MM.1S (cell line): ENCODE data around the gene BRF1.

Source experiments
- DNase-seq: peaks from one replicate; pipeline ENCODE4 v3.0.0-alpha.2; 2015
- H2AFZ ChIP-seq: fragments of 300-600 bp; sonication (generic); 2 replicates; pipeline ENCODE4 v1.6.0; 2016; ENCODE audit warnings: antibody characterized with exemption, low read length
- H3F3A ChIP-seq: fragments of 300-600 bp; sonication (generic); 2 replicates; pipeline ENCODE4 v1.6.1; 2016; ENCODE audit warnings: mild to moderate bottlenecking, antibody characterized with exemption, low read length, moderate library complexity, mixed read lengths; ENCODE audit not compliant: insufficient read depth
- H3K27ac ChIP-seq: fragments of 300-600 bp; sonication (generic); 2 replicates; pipeline ENCODE4 v1.5.1; 2016; ENCODE audit warnings: mild to moderate bottlenecking, low read length
- H3K27me3 ChIP-seq: fragments of 300-600 bp; sonication (generic); replicated peaks from 2 replicates; pipeline ENCODE4 v1.6.0; 2016; ENCODE audit warnings: low read length; ENCODE audit not compliant: insufficient read depth
- H3K36me3 ChIP-seq: fragments of 300-600 bp; sonication (generic); replicated peaks from 2 replicates; pipeline ENCODE4 v1.6.1; 2016; ENCODE audit warnings: mild to moderate bottlenecking, low read length, mixed read lengths; ENCODE audit not compliant: insufficient read depth
- H3K4me1 ChIP-seq: fragments of 300-600 bp; sonication (generic); 2 replicates; pipeline ENCODE4 v1.6.1; 2016; ENCODE audit warnings: low read length, mixed read lengths
- H3K4me2 ChIP-seq: fragments of 300-600 bp; sonication (generic); 2 replicates; pipeline ENCODE4 v1.6.0; 2016; ENCODE audit warnings: low read depth, low read length
- H3K4me3 ChIP-seq: fragments of 300-600 bp; sonication (generic); 2 replicates; pipeline ENCODE4 v1.5.1; 2016; ENCODE audit warnings: low read length, mixed read lengths
- H3K79me2 ChIP-seq: fragments of 300-600 bp; sonication (generic); 2 replicates; pipeline ENCODE4 v1.6.1; 2016; ENCODE audit warnings: mixed run types, low read length, mixed read lengths
- H3K9ac ChIP-seq: fragments of 300-600 bp; sonication (generic); 2 replicates; pipeline ENCODE4 v1.6.1; 2016; ENCODE audit warnings: low read length, mixed read lengths
- H3K9me2 ChIP-seq: fragments of 300-600 bp; sonication (generic); replicated peaks from 2 replicates; pipeline ENCODE4 v1.6.1; 2016; ENCODE audit warnings: mild to moderate bottlenecking, low read length, mixed read lengths; ENCODE audit not compliant: insufficient read depth
- H3K9me3 ChIP-seq: fragments of 300-600 bp; sonication (generic); replicated peaks from 2 replicates; pipeline ENCODE4 v1.6.1; 2016; ENCODE audit warnings: mild to moderate bottlenecking, low read length, mixed read lengths; ENCODE audit not compliant: insufficient read depth
- H4K20me1 ChIP-seq: fragments of 300-600 bp; sonication (generic); 2 replicates; pipeline ENCODE4 v1.6.1; 2016; ENCODE audit warnings: mild to moderate bottlenecking, low read length, moderate library complexity, mixed read lengths; ENCODE audit not compliant: insufficient read depth
- EZH2 ChIP-seq: fragments of 300-600 bp; sonication (generic); optimal IDR thresholded peaks from 2 replicates; pipeline ENCODE3; 2017; ENCODE audit warnings: low read depth, mild to moderate bottlenecking, antibody characterized with exemption, low read length, mixed read lengths
- EZH2phosphoT487 ChIP-seq: fragments of 300-600 bp; sonication (generic); IDR thresholded peaks from 2 replicates; pipeline ENCODE4 v1.6.1; 2018; ENCODE audit warnings: antibody characterized with exemption, low read length
- TF ChIP-seq, protein P1 (sequence below): fragments of 300-600 bp; sonication (generic); IDR thresholded peaks from 2 replicates; pipeline ENCODE4 v1.5.1; 2016; ENCODE audit warnings: antibody characterized with exemption, low read length, mixed read lengths

BRF1 gene

DNA sequence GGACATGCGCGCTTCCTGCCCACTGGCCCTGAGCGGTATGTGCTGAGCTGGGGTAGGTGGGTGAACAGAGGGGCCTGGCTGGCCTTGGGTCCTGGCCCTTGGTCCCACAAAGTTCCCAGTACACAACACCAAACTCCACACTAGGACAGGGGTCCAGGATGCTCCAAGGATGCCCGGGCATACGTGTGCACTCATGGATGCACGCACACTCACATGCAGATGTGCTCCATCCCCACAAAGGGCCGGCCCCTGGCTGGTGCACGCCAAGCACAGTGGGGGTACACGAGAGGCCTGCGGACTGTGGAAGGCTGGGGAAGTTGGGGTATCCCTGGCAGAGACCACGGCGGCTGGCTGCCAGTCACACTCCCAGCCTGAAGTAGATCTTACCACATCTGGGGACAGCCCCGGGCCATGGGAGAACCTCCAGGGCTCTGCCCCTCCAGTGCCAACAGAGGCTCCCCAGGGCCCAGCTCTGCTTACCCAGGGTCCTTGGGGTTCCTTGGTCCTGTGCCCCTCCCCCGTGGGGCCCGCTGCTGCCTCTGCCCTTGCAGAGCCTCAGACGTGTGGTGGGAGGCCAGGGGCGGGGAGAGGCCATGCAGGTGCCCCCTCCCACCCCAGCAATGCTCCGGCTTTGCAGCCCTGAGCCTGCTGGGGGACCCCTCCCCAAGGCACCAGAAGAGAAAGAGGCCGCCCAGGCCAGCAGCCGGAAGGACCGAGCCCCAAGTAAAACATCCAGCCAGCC is 95.7 kb downstream of the BRF1 start:
- no peaks in the 10 kb centered on the region for H3K79me2 ChIP-seq
- no peak overlapping the region for H3K9ac ChIP-seq
- no peak overlapping the region for H2AFZ ChIP-seq
- no peak overlapping the region for H3K27ac ChIP-seq
- no peaks in the 10 kb centered on the region for H3K9me3 ChIP-seq
- no peak overlapping the region for H3K4me2 ChIP-seq
- no peaks in the 10 kb centered on the region for H3F3A ChIP-seq
- H3K4me3 ChIP-seq, result no peak overlapping the region
- H3K4me1 ChIP-seq, result no peaks in the 10 kb centered on the region
- H3K9me2 ChIP-seq, result no peaks in the 10 kb centered on the region
- DNase-seq, result no peak
- H3K27me3 ChIP-seq, result peaks cover 20% of the 10 kb centered on the region
- H4K20me1 ChIP-seq, result no peaks in the 10 kb centered on the region
- TF ChIP-seq EZH2phosphoT487 (no peak), EZH2 (no peak)
- TF ChIP-seq, protein P1, sequence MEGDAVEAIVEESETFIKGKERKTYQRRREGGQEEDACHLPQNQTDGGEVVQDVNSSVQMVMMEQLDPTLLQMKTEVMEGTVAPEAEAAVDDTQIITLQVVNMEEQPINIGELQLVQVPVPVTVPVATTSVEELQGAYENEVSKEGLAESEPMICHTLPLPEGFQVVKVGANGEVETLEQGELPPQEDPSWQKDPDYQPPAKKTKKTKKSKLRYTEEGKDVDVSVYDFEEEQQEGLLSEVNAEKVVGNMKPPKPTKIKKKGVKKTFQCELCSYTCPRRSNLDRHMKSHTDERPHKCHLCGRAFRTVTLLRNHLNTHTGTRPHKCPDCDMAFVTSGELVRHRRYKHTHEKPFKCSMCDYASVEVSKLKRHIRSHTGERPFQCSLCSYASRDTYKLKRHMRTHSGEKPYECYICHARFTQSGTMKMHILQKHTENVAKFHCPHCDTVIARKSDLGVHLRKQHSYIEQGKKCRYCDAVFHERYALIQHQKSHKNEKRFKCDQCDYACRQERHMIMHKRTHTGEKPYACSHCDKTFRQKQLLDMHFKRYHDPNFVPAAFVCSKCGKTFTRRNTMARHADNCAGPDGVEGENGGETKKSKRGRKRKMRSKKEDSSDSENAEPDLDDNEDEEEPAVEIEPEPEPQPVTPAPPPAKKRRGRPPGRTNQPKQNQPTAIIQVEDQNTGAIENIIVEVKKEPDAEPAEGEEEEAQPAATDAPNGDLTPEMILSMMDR, result no peak
- H3K36me3 ChIP-seq, result no peaks in the 10 kb centered on the region

DNA sequence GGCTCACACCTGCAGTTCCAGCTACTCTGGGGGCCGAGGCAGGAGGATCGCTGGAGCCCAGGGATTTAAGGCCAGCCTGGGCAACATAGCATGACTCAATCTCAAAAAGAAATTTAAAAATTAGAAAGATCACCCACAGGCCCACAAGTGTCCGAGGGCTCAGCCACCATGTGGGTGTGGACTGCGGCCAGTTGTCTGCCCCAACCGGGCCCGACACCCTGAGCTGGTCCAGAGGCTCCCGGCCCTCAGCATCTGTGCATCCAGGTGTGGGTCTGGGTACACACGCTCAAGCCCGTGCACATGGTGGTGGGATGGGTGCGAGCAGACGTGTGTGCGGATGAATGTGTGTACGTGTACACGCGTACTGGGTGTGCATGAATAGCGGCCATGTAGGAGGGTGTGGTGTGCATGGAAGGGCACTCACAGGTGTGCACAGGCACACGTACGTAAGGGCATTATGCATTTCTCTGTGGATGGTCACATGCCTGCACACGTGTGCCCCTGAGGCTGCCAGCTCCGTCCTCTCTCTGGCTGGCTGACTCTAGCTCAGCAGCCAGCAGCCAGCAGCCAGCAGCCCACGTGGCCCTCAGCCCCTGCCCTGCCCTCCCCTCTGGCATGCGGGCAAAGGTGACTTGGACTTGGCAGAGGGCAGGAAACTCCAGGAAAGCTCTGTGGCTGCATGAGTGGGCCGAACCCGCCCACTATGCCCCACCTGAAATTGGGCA is 96.4 kb downstream of the BRF1 start:
- H3K9me3 ChIP-seq, result no peaks in the 10 kb centered on the region
- no peak overlapping the region for H3K9ac ChIP-seq
- H3K9me2 ChIP-seq, result no peaks in the 10 kb centered on the region
- no peak overlapping the region for H3K27ac ChIP-seq
- H3K27me3 ChIP-seq, result peaks cover 24% of the 10 kb centered on the region
- no peak for TF ChIP-seq EZH2phosphoT487
- TF ChIP-seq EZH2, result no peak
- TF ChIP-seq, protein P1, result no peak
- H3K4me2 ChIP-seq, result no peak overlapping the region
- H3F3A ChIP-seq, result no peaks in the 10 kb centered on the region
- no peaks in the 10 kb centered on the region for H3K4me1 ChIP-seq
- H3K4me3 ChIP-seq, result no peak overlapping the region
- H2AFZ ChIP-seq, result no peak overlapping the region
- no peaks in the 10 kb centered on the region for H3K79me2 ChIP-seq
- no peaks in the 10 kb centered on the region for H4K20me1 ChIP-seq
- H3K36me3 ChIP-seq, result no peaks in the 10 kb centered on the region
- DNase-seq, result no peak

DNA sequence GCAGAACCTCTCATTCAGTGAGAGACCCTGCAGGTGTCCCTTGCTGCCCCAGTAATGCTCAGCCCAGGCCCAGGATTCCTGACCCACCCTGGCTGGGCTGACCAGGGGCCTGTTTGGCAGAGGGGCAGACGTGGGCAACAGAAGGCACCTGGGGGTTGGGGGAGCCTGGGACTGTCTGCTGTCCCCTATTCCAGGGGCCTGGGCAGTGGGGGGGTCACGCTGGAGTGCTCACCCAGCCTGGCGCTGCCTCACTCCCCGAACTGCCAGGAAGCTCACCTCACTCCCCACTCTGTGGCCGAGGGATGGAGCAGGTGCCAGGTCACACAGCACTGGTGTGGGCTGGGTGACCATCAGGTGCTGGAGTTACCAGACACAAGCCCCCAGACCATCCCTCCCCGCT is 97.1 kb downstream of the BRF1 start:
- TF ChIP-seq, protein P1, result no peak
- TF ChIP-seq EZH2 (no peak), EZH2phosphoT487 (no peak)
- Histone ChIP-seq H3K4me1 (no peaks in the 10 kb centered on the region), H3K4me2 (no peak overlapping the region), H3K79me2 (no peaks in the 10 kb centered on the region), H3K27me3 (peaks cover 24% of the 10 kb centered on the region), H3K36me3 (no peaks in the 10 kb centered on the region), H3K9me3 (no peaks in the 10 kb centered on the region), H3F3A (no peaks in the 10 kb centered on the region), H3K4me3 (no peak overlapping the region), H3K27ac (no peak overlapping the region), H3K9me2 (no peaks in the 10 kb centered on the region), H3K9ac (no peak overlapping the region), H4K20me1 (no peaks in the 10 kb centered on the region), H2AFZ (no peak overlapping the region)
- no peak for DNase-seq
